ENCODE results near the gene UCHL5.
"Not testable (repeated sequence)": the region's sequence is repeated elsewhere in the genome, so short reads cannot be mapped to it uniquely, and the experiment has no call there.

UCHL5 gene

DNA sequence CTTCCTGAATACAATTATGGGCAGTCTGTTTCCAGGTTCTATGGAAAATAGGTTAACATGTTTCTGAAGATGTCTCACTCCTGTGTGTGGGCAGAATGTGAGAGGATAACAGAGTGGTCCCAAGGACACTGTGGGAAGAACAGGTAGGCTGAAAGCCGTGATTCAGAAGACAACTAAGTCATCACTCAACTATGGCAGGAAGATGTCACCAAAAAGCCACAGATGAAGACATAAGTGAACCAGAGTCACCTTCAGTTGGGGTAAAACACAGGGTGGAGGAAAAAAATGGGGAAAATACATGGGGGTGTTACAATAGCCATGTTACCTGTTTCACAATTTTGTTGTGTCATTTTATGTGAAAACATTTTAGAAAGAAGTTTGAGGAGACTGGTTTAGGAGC is 75.1 kb downstream of the UCHL5 start:
- H3K4me2 ChIP-seq (ENCODE audit: low read length) = no peak overlapping the region
- no peaks in the 10 kb centered on the region for H3K36me3 ChIP-seq (ENCODE audit: control insufficient read depth, insufficient read depth, low read length)
- H3K27me3 ChIP-seq (ENCODE audit: control insufficient read depth, insufficient read depth, low read length) = no peaks in the 10 kb centered on the region
- H3K79me2 ChIP-seq = no peaks in the 10 kb centered on the region
- no peaks in the 10 kb centered on the region for H3K9me3 ChIP-seq (ENCODE audit: control insufficient read depth, low read length)
- no peaks in the 10 kb centered on the region for H3K4me1 ChIP-seq
- no peak overlapping the region for H3K27ac ChIP-seq
- no peak overlapping the region for H2AFZ ChIP-seq
- H3K4me3 ChIP-seq (ENCODE audit: low read depth, low read length) = no peak overlapping the region
- no peak overlapping the region for H3K9ac ChIP-seq
- TF ChIP-seq, protein P1, sequence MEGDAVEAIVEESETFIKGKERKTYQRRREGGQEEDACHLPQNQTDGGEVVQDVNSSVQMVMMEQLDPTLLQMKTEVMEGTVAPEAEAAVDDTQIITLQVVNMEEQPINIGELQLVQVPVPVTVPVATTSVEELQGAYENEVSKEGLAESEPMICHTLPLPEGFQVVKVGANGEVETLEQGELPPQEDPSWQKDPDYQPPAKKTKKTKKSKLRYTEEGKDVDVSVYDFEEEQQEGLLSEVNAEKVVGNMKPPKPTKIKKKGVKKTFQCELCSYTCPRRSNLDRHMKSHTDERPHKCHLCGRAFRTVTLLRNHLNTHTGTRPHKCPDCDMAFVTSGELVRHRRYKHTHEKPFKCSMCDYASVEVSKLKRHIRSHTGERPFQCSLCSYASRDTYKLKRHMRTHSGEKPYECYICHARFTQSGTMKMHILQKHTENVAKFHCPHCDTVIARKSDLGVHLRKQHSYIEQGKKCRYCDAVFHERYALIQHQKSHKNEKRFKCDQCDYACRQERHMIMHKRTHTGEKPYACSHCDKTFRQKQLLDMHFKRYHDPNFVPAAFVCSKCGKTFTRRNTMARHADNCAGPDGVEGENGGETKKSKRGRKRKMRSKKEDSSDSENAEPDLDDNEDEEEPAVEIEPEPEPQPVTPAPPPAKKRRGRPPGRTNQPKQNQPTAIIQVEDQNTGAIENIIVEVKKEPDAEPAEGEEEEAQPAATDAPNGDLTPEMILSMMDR (IDR thresholded peaks at IDR 0.05) = no peak

DNA sequence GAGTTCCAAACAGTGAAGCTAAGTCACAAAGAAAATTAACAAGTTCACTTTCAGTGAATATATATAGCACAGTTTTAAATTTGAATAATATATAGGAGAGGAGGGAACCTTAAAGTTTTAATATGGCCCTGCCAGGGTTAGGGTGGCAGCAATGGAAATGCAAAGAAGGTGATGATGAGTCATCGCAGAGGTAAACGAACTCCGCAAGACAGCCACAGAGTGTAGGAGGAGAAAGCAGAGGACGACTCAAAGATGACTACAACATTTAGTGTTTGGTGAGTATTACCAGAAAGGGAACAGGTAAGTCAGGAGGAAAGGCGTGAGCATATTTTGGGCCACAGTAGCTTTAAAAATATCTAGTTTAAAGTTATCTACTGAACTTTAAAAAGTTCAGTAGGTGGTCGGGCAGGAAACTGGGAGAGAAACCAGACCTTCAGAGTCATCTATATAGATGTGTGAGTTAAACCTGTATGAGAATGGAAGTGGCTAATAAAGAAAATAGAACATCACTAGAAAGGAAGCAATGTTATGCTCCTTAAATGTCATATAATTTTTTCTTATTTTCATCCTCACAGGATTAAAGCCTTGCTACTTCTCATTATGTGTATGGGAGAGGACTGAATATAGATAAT is 75.7 kb downstream of the UCHL5 start:
- Histone ChIP-seq H3K36me3 (ENCODE audit: control insufficient read depth, insufficient read depth, low read length) (no peaks in the 10 kb centered on the region), H3K4me1 (no peaks in the 10 kb centered on the region), H3K4me3 (ENCODE audit: low read depth, low read length) (no peak overlapping the region), H3K27me3 (ENCODE audit: control insufficient read depth, insufficient read depth, low read length) (no peaks in the 10 kb centered on the region), H2AFZ (no peak overlapping the region), H3K4me2 (ENCODE audit: low read length) (no peak overlapping the region), H3K9ac (no peak overlapping the region), H3K9me3 (ENCODE audit: control insufficient read depth, low read length) (no peaks in the 10 kb centered on the region), H3K27ac (no peak overlapping the region), H3K79me2 (no peaks in the 10 kb centered on the region)
- TF ChIP-seq, protein P1 (IDR thresholded peaks at IDR 0.05) = no peak

DNA sequence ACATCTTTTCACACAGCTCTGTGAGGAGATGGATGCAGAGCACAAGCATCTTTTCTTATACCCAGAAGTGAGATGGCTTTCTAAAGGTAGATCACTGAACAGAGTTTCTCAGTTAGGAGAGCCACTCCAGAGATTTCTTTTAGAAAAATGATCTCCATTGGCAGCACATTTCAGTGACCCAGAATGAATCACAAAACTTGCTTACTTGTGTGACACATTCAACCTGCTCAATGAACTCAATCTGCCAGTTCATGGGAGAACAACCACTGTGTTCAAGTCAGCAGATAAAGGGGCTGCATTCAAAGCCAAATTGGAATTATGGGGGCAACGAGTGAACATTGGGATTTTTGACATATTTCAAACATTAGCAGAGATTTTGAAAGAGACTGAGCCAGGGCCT is 78.3 kb downstream of the UCHL5 start:
- no peak overlapping the region for H3K9ac ChIP-seq
- TF ChIP-seq, protein P1 (IDR thresholded peaks at IDR 0.05) = no peak
- no peaks in the 10 kb centered on the region for H3K36me3 ChIP-seq (ENCODE audit: control insufficient read depth, insufficient read depth, low read length)
- H3K9me3 ChIP-seq (ENCODE audit: control insufficient read depth, low read length) = no peaks in the 10 kb centered on the region
- H2AFZ ChIP-seq = no peak overlapping the region
- no peaks in the 10 kb centered on the region for H3K79me2 ChIP-seq
- H3K4me3 ChIP-seq (ENCODE audit: low read depth, low read length) = no peak overlapping the region
- no peaks in the 10 kb centered on the region for H3K4me1 ChIP-seq
- no peaks in the 10 kb centered on the region for H3K27me3 ChIP-seq (ENCODE audit: control insufficient read depth, insufficient read depth, low read length)
- H3K27ac ChIP-seq = no peak overlapping the region
- no peak overlapping the region for H3K4me2 ChIP-seq (ENCODE audit: low read length)

DNA sequence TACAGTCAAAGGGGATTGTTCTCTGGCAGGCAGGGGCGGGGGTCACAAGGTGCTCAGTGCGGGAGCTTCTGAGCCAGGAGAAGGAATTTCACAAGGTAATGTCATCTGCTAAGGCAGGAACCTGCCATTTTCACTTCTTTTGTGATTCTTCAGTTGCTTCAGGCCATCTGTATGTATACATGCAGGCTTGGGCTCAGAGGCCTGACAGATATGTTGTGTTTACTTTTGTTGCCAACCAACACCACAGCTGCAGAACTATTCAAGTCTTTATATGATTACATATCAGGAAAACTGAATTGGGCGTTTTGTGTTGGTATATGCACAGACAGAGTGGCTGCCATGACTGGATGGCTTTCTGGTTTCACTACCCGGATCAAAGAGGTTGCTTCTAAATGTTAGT is 78.8 kb downstream of the UCHL5 start:
- not testable (repeated sequence) for H3K36me3 ChIP-seq (ENCODE audit: control insufficient read depth, insufficient read depth, low read length); H3K79me2 ChIP-seq; H3K9ac ChIP-seq; H3K9me3 ChIP-seq (ENCODE audit: control insufficient read depth, low read length); H3K4me3 ChIP-seq (ENCODE audit: low read depth, low read length); H3K4me1 ChIP-seq; H3K27ac ChIP-seq; H3K4me2 ChIP-seq (ENCODE audit: low read length); H3K27me3 ChIP-seq (ENCODE audit: control insufficient read depth, insufficient read depth, low read length); H2AFZ ChIP-seq

DNA sequence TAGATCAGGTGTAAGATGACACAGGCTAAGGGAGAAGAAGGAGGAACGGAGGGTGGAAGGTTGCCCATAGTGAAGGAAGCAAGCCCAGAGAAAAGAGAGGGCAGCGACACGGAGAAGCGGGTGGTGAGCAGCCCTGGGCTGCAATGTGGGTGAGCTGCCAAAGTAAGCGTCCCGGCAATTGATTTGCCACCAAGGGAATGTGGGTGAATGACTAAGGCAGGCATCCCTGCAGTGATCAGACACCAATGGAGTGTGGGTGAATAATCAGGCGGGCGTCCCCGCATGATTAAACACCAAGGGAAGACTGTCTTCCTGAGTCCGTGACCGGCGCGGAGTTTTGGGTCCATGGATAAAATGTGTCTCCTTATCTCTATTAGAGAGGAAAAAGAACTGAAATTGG is 79.6 kb downstream of the UCHL5 start:
- H3K4me3 ChIP-seq (ENCODE audit: low read depth, low read length) = no peak overlapping the region
- TF ChIP-seq, protein P1 (IDR thresholded peaks at IDR 0.05) = no peak
- no peaks in the 10 kb centered on the region for H3K4me1 ChIP-seq
- no peaks in the 10 kb centered on the region for H3K9me3 ChIP-seq (ENCODE audit: control insufficient read depth, low read length)
- no peaks in the 10 kb centered on the region for H3K79me2 ChIP-seq
- no peaks in the 10 kb centered on the region for H3K36me3 ChIP-seq (ENCODE audit: control insufficient read depth, insufficient read depth, low read length)
- no peak overlapping the region for H2AFZ ChIP-seq
- no peaks in the 10 kb centered on the region for H3K27me3 ChIP-seq (ENCODE audit: control insufficient read depth, insufficient read depth, low read length)
- no peak overlapping the region for H3K4me2 ChIP-seq (ENCODE audit: low read length)
- H3K27ac ChIP-seq = no peak overlapping the region
- H3K9ac ChIP-seq = no peak overlapping the region
